Activated CD4-positive, alpha-beta T cell treated with anti-CD3 and anti-CD28 coated beads, Interleukin-2, Interleukin-6, amounts not matched to agents 100 ng/mL and 50 ng/mL, durations not matched to agents 16 hours and 8 hours (primary cell): ENCODE measurements around the gene P2RX2.
"Not testable (repeated sequence)": the region's sequence is repeated elsewhere in the genome, so short reads cannot be mapped to it uniquely, and the experiment has no call there.

Experiments
- DNase-seq: peaks from one replicate; pipeline ENCODE4 v3.0.0-alpha.2; 2020

The P2RX2 gene

GRCh38 chr12:132584429-132584828 is 34.1 kb upstream of the P2RX2 start:
- DNase-seq = no peak

GRCh38 chr12:132585177-132585576 is 33.4 kb upstream of the P2RX2 start:
- no peak for DNase-seq

- no peak for DNase-seq
Measured at GRCh38 chr12:132586929-132587328, 31.6 kb upstream of the P2RX2 start.

- no peak for DNase-seq
Measured at GRCh38 chr12:132587781-132588180, 30.8 kb upstream of the P2RX2 start.

GRCh38 chr12:132588319-132588718 is 30.3 kb upstream of the P2RX2 start:
- DNase-seq = no peak

GRCh38 chr12:132588821-132589669 is 29.5 kb upstream of the P2RX2 start:
- no peak for DNase-seq

GRCh38 chr12:132591107-132591935 is 27.3 kb upstream of the P2RX2 start:
- DNase-seq = no peak

GRCh38 chr12:132592282-132592970 is 26.1 kb upstream of the P2RX2 start:
- no peak for DNase-seq

GRCh38 chr12:132593071-132593470 is 25.5 kb upstream of the P2RX2 start:
- no peak for DNase-seq

GRCh38 chr12:132593521-132593920 is 25.1 kb upstream of the P2RX2 start:
- DNase-seq = no peak

GRCh38 chr12:132593938-132594358 is 24.6 kb upstream of the P2RX2 start:
- peak; percentile 29 for DNase-seq

GRCh38 chr12:132595183-132595582 is 23.4 kb upstream of the P2RX2 start:
- DNase-seq = no peak

GRCh38 chr12:132596016-132596415 is 22.6 kb upstream of the P2RX2 start:
- no peak for DNase-seq

- peak; percentile 10 for DNase-seq
Measured at GRCh38 chr12:132597333-132598316, 21.0 kb upstream of the P2RX2 start.

- DNase-seq = not testable (repeated sequence)
Measured at GRCh38 chr12:132599502-132599901, 19.1 kb upstream of the P2RX2 start.

- DNase-seq = peak; percentile 17
Measured at GRCh38 chr12:132600048-132601032, 18.2 kb upstream of the P2RX2 start.

- DNase-seq = no peak
Measured at GRCh38 chr12:132601171-132601883, 17.2 kb upstream of the P2RX2 start.

- no peak for DNase-seq
Measured at GRCh38 chr12:132602572-132603239, 15.9 kb upstream of the P2RX2 start.
